GM10847 (cell line): ENCODE measurements around the gene TRAM2.

Source experiments
- POLR2A ChIP-seq: IDR thresholded peaks from 2 replicates; pipeline ENCODE4 v1.6.1; 2011; ENCODE audit not compliant: insufficient read length; ENCODE audit errors: extremely low read depth

Gene TRAM2

GRCh38 chr6:52535711-52536423, 41.0 kb downstream of the TRAM2 start:
- TF ChIP-seq POLR2A = no peak

GRCh38 chr6:52534966-52535390, 41.9 kb downstream of the TRAM2 start:
- no peak for TF ChIP-seq POLR2A

- no peak for TF ChIP-seq POLR2A
Measured at GRCh38 chr6:52534363-52534762, 42.5 kb downstream of the TRAM2 start.

DNA sequence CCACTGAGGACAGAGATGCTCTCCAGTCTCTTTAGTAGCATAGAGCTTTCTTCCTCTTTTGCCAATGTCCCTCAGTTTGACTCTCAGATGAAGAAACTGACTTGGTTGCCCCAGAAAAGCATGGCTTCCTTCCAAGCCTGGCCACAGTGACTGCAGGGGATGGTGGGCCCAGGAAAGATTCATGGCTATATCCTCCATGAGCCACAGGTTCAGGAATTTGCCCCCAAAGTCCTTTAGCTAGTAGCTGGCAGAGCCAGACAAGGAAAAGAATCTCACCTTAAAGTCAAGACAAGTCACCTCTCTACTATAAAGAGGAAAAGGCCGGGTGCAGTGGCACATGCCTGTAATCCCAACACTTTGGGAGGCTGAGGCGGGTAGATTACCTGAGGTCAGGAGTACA, 43.4 kb downstream of the TRAM2 start:
- no peak for TF ChIP-seq POLR2A

DNA sequence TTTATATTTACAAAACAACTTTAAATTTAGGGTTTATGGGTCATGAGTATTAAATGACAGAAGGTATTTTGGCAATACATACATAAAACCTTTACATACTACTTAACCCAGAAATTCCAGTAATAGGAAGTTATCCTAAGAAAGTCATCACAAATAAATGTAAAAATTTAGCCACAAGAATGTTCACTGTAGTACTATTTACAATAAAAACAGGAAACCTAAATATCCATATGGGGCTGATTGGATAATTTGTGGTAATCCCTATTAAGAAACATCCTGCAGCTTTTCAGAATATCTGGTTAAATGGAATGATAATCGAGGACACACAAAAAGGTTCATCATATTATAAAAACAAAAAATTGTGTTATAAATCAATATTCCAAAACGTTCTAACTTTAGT, 44.4 kb downstream of the TRAM2 start:
- TF ChIP-seq POLR2A = no peak

- TF ChIP-seq POLR2A = no peak
Measured at GRCh38 chr6:52531834-52532233, 45.0 kb downstream of the TRAM2 start.

DNA sequence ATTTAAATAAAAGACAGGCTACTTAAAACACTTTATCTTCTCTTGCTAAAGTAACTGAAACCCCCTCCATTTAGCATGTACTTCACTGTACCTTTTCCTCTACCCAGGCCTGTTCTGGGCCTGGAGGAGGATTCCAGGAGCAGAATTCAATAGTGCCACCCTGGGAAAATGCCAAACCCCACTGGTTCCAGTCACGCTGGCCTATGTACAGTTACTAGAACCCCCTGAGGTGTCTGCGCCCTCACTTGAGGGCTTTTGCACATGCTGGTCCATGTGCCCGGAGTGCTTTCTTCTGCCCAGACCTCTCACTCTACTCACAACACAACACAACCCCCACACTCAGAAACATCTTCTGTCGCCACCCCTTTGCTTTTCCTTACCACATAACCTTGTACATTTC, 45.5 kb downstream of the TRAM2 start:
- TF ChIP-seq POLR2A = no peak

DNA sequence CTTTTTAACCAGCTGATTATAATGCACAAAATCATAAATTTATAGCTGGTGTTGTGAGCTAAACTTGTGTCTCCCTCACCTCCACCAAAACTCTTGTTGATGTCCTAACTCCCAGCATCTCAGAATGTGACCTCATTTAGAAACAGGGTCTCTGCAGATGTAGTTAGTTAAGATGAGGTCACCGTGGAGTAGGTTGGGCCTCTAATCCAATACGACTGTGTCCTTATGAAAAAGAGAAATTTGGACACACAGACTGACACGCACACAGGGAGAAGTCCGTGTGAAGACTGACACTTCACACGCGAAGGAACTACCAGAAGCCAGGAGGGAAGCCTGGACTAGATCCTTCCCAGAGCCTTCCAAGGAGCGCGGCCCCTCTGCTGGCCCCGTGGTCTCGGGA, 46.5 kb downstream of the TRAM2 start:
- TF ChIP-seq POLR2A = no peak

- no peak for TF ChIP-seq POLR2A
Measured at GRCh38 chr6:52529311-52529710, 47.5 kb downstream of the TRAM2 start.

- no peak for TF ChIP-seq POLR2A
Measured at GRCh38 chr6:52527436-52527835, 49.4 kb downstream of the TRAM2 start.

GRCh38 chr6:52526634-52527033, 50.2 kb downstream of the TRAM2 start:
- no peak for TF ChIP-seq POLR2A

GRCh38 chr6:52524918-52525317, 51.9 kb downstream of the TRAM2 start:
- TF ChIP-seq POLR2A = no peak

DNA sequence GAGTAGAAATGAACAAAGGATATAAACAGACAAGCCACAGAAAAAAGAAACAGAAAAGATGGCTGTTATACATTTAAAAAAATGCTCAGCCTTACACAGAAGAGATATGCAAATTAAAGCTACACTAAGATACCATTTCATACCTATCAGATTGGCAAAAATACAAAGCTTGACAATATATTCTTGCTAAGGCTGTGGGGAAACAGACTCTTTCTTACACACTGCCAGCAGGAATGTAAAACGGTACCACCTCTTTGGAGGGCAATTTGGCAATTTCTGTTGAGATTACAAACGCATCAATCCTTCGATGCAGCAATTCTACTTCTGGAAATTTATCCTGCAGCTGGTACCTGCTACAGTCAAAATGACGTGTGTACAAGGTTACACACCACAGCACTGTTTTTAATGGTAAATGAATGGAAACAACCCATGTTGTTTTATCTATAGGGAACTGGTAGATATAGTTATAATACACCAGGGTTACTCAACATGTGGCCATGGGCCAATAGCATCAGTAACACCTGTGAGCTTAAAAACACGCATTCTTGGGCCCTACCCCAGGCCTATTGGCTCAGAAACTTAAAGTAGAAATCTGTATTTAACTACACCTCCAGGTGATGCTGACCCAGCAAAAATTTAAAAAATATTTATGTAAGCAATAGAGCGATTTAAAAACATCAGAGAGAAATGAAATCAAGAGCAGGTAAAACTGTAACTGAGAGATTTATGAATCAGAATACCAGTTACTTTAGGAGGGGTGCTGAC, 53.3 kb downstream of the TRAM2 start:
- TF ChIP-seq POLR2A = no peak

DNA sequence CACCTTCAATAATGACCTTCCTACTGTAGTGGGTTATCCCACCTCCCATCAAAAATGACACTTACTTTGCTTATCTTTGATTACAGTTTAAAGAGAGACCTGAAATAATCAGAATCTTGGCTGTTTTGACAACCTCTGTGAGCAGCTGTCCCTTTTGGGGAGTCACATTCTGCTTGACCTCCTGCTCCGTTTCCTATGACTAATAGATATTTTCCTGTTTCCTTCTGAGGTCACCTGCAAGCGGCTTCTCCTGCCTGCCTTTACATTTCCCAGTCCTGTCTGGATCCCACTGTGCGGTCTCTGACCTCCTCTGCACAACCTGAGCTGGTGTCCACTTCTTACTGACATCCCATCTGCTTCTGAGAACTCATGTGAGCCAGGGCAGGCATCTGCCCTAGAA, 54.2 kb downstream of the TRAM2 start:
- TF ChIP-seq POLR2A = no peak

GRCh38 chr6:52522151-52522626, 54.7 kb downstream of the TRAM2 start:
- no peak for TF ChIP-seq POLR2A

DNA sequence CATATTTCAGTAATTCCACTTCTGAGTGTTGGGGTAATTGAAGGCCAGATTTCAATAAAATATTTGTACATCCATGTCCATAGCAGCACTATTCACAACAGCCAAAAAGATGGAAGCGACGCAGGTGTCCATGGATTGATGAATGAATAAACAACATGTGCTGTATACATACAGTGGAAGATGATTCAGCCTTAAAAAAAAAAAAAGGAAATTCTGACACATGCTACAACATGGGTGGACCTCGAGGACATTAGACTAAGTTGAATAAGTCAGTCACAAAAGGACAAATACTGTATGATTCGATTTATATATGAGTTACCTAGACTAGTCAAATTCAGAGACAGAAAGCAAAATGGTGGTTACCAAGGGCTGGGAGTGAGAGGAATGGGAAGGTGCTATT, 57.2 kb downstream of the TRAM2 start:
- TF ChIP-seq POLR2A = no peak
